K562 (cell line): Measurements from ENCODE around the gene CFAP58. TPM values are rescaled to one million over a fixed set of nuclear protein-coding genes. Genes with fewer than 3 reads are reported as not detected.

Source experiments
- CHD1 ChIP-seq: fragments of 200-600 bp; sonication (generic); IDR thresholded peaks from one replicate; pipeline ENCODE4 v1.6.1; 2012; ENCODE audit warnings: mild to moderate bottlenecking, moderate library complexity, low read length, inconsistent platforms
- ELF1 ChIP-seq: fragments of 200-800 bp; sonication (Bioruptor generic); IDR thresholded peaks from 2 replicates; pipeline ENCODE4 v1.6.1; 2016; ENCODE audit warnings: missing genetic modification characterization, missing compliant biosample characterization
- ETV1 ChIP-seq: fragments of 450-650 bp; conservative IDR thresholded peaks from 2 replicates; pipeline ENCODE4 v1.6.1; 2016; ENCODE audit warnings: missing genetic modification characterization, control low read depth, low read depth, missing compliant biosample characterization
- HDAC1 ChIP-seq, 2 experiments: fragments of 450-650 bp; IDR thresholded peaks; 2 replicates each; pipeline ENCODE4 v1.6.1; 2016 to 2017; ENCODE audit warnings: inconsistent platforms in 1 of 2, mild to moderate bottlenecking in 1 of 2, moderate library complexity in 1 of 2
- KDM5B ChIP-seq: fragments of 200-600 bp; sonication (generic); IDR thresholded peaks from 2 replicates; pipeline ENCODE4 v1.6.1; 2012; ENCODE audit warnings: low read depth, mild to moderate bottlenecking, moderate library complexity, low read length, control low read depth, inconsistent platforms; ENCODE audit not compliant: insufficient replicate concordance
- LEF1 ChIP-seq: fragments of 450-650 bp; IDR thresholded peaks from 2 replicates; pipeline ENCODE4 v1.6.1; 2016; ENCODE audit warnings: mild to moderate bottlenecking
- NFIC ChIP-seq: fragments of 450-650 bp; IDR thresholded peaks from 2 replicates; pipeline ENCODE4 v1.6.1; 2017; ENCODE audit warnings: mild to moderate bottlenecking, inconsistent platforms
- NONO ChIP-seq, 2 experiments: fragments of 200-400 bp in 1 of 2; fragments of 450-650 bp in 1 of 2; formaldehyde crosslinking in 1 of 2; IDR thresholded peaks; 2 replicates each; pipeline ENCODE4 v1.6.1; 2017; ENCODE audit warnings: low read depth in 2 of 2, mild to moderate bottlenecking in 2 of 2, moderate library complexity in 2 of 2, low read length in 1 of 2
- RBM14 ChIP-seq: fragments of 200-400 bp; formaldehyde crosslinking; IDR thresholded peaks from 2 replicates; pipeline ENCODE4 v1.6.1; 2018; ENCODE audit warnings: low read depth, mild to moderate bottlenecking, low read length, moderate library complexity, borderline replicate concordance; ENCODE audit not compliant: insufficient read depth
- SAFB ChIP-seq: fragments of 200-400 bp; formaldehyde crosslinking; IDR thresholded peaks from 2 replicates; pipeline ENCODE4 v1.6.1; 2017; ENCODE audit warnings: low read depth, low read length, borderline replicate concordance
- TAF9B ChIP-seq: fragments of 450-650 bp; IDR thresholded peaks from 2 replicates; pipeline ENCODE4 v1.6.1; 2018; ENCODE audit warnings: mild to moderate bottlenecking; ENCODE audit not compliant: partially characterized antibody
- XRCC3 ChIP-seq: fragments of 450-650 bp; IDR thresholded peaks from 2 replicates; pipeline ENCODE4 v1.6.1; 2017; ENCODE audit warnings: mild to moderate bottlenecking, moderate library complexity
- XRCC5 ChIP-seq: fragments of 200-400 bp; formaldehyde crosslinking; IDR thresholded peaks from 2 replicates; pipeline ENCODE4 v1.6.1; 2017; ENCODE audit warnings: low read depth, mild to moderate bottlenecking, low read length
- ZFP36 ChIP-seq: fragments of 150-350 bp; IDR thresholded peaks from 2 replicates; pipeline ENCODE4 v1.6.1; 2018; ENCODE audit warnings: low read length, low read depth; ENCODE audit not compliant: partially characterized antibody
- ZNF24 ChIP-seq: fragments of 450-650 bp; IDR thresholded peaks from 2 replicates; pipeline ENCODE4 v1.6.1; 2016
- ZNF696 ChIP-seq: fragments of 250-450 bp; sonication (Bioruptor Pico); conservative IDR thresholded peaks from 2 replicates; pipeline ENCODE4 v1.4.0; 2020; ENCODE audit warnings: mild to moderate bottlenecking, moderate library complexity
- polyA plus RNA-seq, 8 experiments: library from polyadenylated mRNA; depleted of rRNA in 4 of 8; stranded (reverse) in 5 of 8; unstranded in 3 of 8; fragments of >200 nt; fragmentation: Nextera tagmentation in 2 of 8; fragmentation: Illumina TruSeq in 1 of 8; extraction: Ambion mirVana in 2 of 8; extraction: Trizol in 1 of 8; gene quantifications; 2 replicates each; pipeline versions ENCODE4 v1.2.1 to v1.2.3, GENCODE V29; 2011 to 2014; ENCODE audit warnings: inconsistent platforms in 1 of 8, missing spikeins in 1 of 8
- total RNA-seq, 7 experiments: library from RNA; depleted of rRNA in 6 of 7; stranded (reverse); fragments of >200 nt in 6 of 7; fragmentation: Illumina TruSeq in 2 of 7; extraction: Trizol in 2 of 7; gene quantifications; 2 replicates each; pipeline versions ENCODE4 v1.2.1 to v1.2.3, GENCODE V29; 2011 to 2021; ENCODE audit warnings: low replicate concordance in 1 of 7
- TF ChIP-seq, protein P1 (sequence below): sonication (generic); formaldehyde crosslinking; IDR thresholded peaks from 2 replicates; pipeline ENCODE4 v1.8.1; 2023; ENCODE audit warnings: mild to moderate bottlenecking, missing genetic modification reagents
- TF ChIP-seq, protein P2 (sequence below), 2 experiments: IDR thresholded peaks; 2 replicates each; pipeline ENCODE4 v1.6.1; 2012; ENCODE audit warnings: improper control_type of control experiment in 2 of 2, low read depth in 2 of 2, low read length in 2 of 2, borderline replicate concordance in 1 of 2
- TF ChIP-seq, protein P3 (sequence below), 3 experiments: fragments of 200-800 bp in 1 of 3; fragments of 250-450 bp in 1 of 3; fragments of 450-650 bp in 1 of 3; sonication (Bioruptor Pico) in 1 of 3; sonication (Bioruptor generic) in 1 of 3; formaldehyde crosslinking in 1 of 3; IDR thresholded peaks; 2 replicates each; pipeline versions ENCODE4 v1.6.1 to v1.8.0; 2016 to 2022; ENCODE audit warnings: mild to moderate bottlenecking in 2 of 3, missing genetic modification characterization in 2 of 3, missing compliant biosample characterization in 1 of 3, moderate library complexity in 1 of 3

Gene CFAP58
- total and polyA plus RNA-seq, 9 of the 15 experiments (the other 6 are each of a cell fraction or from before 2014, with no cell fraction given), result 0.08 to 2.0 (median 0.71) TPM

DNA sequence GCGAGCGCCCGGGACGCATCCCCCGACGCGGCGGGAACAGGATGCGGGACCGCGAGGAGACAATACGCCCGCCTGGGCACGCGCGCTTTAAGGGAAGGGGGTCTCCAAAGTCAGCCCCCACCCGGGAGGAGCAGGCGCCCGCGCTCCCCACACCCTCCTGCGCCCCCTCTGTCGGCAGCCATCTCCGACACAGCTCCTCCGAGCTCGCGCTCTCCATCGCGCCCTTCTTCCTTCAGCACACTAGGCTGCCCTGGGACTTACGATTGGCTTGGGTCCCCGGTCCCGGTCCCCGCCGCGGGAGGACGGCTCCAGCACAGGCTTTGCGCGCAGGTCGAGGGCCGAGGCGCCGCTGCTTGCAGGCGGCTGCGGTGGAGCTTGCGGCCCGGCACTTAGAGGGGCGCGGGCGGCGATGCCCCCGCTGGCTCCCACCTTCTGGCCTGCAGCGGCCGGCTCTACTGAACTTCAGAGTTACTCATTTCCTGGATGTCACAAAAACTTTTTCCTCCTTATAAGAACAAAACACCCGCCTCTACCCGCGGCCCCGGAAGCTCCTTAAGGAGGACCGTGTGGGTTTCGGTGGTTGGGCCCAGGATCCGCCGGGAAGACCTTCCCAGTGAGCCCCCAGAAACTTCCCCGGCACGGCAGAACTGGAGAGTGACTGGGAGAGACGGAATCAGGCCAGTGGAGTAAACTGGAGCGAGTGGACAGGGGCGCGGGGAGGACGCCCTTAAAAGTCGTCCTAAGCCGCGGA lies 15.5 kb upstream of the CFAP58 start, which contains the start of gene ITPRIP (continued):
- TF ChIP-seq XRCC5, result no peak
- TF ChIP-seq, protein P1, sequence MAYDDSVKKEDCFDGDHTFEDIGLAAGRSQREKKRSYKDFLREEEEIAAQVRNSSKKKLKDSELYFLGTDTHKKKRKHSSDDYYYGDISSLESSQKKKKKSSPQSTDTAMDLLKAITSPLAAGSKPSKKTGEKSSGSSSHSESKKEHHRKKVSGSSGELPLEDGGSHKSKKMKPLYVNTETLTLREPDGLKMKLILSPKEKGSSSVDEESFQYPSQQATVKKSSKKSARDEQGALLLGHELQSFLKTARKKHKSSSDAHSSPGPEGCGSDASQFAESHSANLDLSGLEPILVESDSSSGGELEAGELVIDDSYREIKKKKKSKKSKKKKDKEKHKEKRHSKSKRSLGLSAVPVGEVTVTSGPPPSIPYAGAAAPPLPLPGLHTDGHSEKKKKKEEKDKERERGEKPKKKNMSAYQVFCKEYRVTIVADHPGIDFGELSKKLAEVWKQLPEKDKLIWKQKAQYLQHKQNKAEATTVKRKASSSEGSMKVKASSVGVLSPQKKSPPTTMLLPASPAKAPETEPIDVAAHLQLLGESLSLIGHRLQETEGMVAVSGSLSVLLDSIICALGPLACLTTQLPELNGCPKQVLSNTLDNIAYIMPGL (CRISPR knock-in tag), result peak; percentile 67
- no peak for TF ChIP-seq ZFP36
- TF ChIP-seq XRCC3, result no peak
- TF ChIP-seq TAF9B, result peak; percentile 61
- no peak for TF ChIP-seq ZNF696 (CRISPR knock-in tag)
- peak; percentile 62 for TF ChIP-seq KDM5B
- TF ChIP-seq NONO (IDR thresholded peaks at IDR 0.05; ENCODE audit: low read depth in 2 of 2, low read length in 1 of 2), result peak in 1 of 2 experiments; percentile 43; a peak in 1 of 4 replicates
- 0 out of 2 replicates have a peak, but pooled peaks have one; percentile 25 for TF ChIP-seq NFIC
- TF ChIP-seq, protein P2, sequence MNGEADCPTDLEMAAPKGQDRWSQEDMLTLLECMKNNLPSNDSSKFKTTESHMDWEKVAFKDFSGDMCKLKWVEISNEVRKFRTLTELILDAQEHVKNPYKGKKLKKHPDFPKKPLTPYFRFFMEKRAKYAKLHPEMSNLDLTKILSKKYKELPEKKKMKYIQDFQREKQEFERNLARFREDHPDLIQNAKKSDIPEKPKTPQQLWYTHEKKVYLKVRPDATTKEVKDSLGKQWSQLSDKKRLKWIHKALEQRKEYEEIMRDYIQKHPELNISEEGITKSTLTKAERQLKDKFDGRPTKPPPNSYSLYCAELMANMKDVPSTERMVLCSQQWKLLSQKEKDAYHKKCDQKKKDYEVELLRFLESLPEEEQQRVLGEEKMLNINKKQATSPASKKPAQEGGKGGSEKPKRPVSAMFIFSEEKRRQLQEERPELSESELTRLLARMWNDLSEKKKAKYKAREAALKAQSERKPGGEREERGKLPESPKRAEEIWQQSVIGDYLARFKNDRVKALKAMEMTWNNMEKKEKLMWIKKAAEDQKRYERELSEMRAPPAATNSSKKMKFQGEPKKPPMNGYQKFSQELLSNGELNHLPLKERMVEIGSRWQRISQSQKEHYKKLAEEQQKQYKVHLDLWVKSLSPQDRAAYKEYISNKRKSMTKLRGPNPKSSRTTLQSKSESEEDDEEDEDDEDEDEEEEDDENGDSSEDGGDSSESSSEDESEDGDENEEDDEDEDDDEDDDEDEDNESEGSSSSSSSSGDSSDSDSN (IDR thresholded peaks at IDR 0.05; ENCODE audit: borderline replicate concordance in 1 of 2, low read depth in 2 of 2, low read length in 2 of 2), result peak in 1 of 2 experiments; percentile 41; a peak in 1 of 4 replicates
- TF ChIP-seq ETV1 (tag), result peak; percentile 69
- TF ChIP-seq ELF1, result peak; percentile 72
- TF ChIP-seq, protein P3, sequence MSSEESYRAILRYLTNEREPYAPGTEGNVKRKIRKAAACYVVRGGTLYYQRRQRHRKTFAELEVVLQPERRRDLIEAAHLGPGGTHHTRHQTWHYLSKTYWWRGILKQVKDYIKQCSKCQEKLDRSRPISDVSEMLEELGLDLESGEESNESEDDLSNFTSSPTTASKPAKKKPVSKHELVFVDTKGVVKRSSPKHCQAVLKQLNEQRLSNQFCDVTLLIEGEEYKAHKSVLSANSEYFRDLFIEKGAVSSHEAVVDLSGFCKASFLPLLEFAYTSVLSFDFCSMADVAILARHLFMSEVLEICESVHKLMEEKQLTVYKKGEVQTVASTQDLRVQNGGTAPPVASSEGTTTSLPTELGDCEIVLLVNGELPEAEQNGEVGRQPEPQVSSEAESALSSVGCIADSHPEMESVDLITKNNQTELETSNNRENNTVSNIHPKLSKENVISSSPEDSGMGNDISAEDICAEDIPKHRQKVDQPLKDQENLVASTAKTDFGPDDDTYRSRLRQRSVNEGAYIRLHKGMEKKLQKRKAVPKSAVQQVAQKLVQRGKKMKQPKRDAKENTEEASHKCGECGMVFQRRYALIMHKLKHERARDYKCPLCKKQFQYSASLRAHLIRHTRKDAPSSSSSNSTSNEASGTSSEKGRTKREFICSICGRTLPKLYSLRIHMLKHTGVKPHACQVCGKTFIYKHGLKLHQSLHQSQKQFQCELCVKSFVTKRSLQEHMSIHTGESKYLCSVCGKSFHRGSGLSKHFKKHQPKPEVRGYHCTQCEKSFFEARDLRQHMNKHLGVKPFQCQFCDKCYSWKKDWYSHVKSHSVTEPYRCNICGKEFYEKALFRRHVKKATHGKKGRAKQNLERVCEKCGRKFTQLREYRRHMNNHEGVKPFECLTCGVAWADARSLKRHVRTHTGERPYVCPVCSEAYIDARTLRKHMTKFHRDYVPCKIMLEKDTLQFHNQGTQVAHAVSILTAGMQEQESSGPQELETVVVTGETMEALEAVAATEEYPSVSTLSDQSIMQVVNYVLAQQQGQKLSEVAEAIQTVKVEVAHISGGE (CRISPR knock-in tag; IDR thresholded peaks at IDR 0.05), result peak in 1 of 3 experiments; percentile 48; a peak in 1 of 6 replicates
- 0 out of 2 replicates have a peak, but pooled peaks have one; percentile 35 for TF ChIP-seq LEF1
- TF ChIP-seq ZNF24, result no peak
- no peak for TF ChIP-seq SAFB
- TF ChIP-seq CHD1, result peak; percentile 94
- TF ChIP-seq HDAC1 (IDR thresholded peaks at IDR 0.05), result 0 out of 4 replicates have a peak, but pooled peaks of 1 of the 2 experiments have one; percentile 36
- 0 out of 2 replicates have a peak, but pooled peaks have one; percentile 25 for TF ChIP-seq RBM14
